Upper lobe of right lung (tissue), 1 donor: ENCODE results near the gene DOCK2. TPM values are rescaled to one million over a fixed set of nuclear protein-coding genes. Genes with fewer than 3 reads are reported as not detected.

Experiments
- ATAC-seq: fragments of 200-7000 bp; cut with Tn5 transposase; one replicate; pipeline ENCODE4 v1.9.1; 2020; ENCODE audit warnings: mild to moderate bottlenecking, moderate library complexity
- DNase-seq: peaks from one replicate; pipeline ENCODE4 v3.0.0-alpha.2; 2020
- H3K27ac ChIP-seq: fragments of 200-600 bp; one replicate; pipeline ENCODE4 v1.8.0; 2022
- H3K27me3 ChIP-seq: fragments of 200-600 bp; one replicate; pipeline ENCODE4 v1.8.0; 2022; ENCODE audit warnings: mild to moderate bottlenecking
- H3K36me3 ChIP-seq: fragments of 200-600 bp; one replicate; pipeline ENCODE4 v1.8.0; 2022
- H3K4me1 ChIP-seq: fragments of 200-600 bp; one replicate; pipeline ENCODE4 v1.8.0; 2022
- H3K4me3 ChIP-seq: fragments of 200-600 bp; one replicate; pipeline ENCODE4 v1.8.0; 2022; ENCODE audit warnings: mild to moderate bottlenecking
- H3K9me3 ChIP-seq: fragments of 200-600 bp; one replicate; pipeline ENCODE4 v1.8.0; 2022
- intact Hi-C: fragments of 100-400 bp; cut with DNase I; formaldehyde crosslinking; loops from one replicate; pipeline ENCODE4 v1.11.0; 2022
- long read RNA-seq: library from polyadenylated mRNA; unstranded; transcript quantifications from one replicate; pipeline ENCODE4 v2.0.0, GENCODE V29; 2021
- total RNA-seq: library from RNA; stranded (reverse); fragmentation: NEBNext Ultra II Directional; extraction: Animal tissue kit (Norgen Biotek cat#: 25700); gene quantifications from one replicate; pipeline ENCODE4 v1.2.1, GENCODE V29; 2021
- TF ChIP-seq, protein P1 (sequence below): fragments of 200-600 bp; IDR thresholded peaks from one replicate; pipeline ENCODE4 v1.8.0; 2022; ENCODE audit warnings: antibody characterized with exemption
- donor health status: DM: no; HTN: yes; CAD: no; lungs with severe emphysema.

The DOCK2 gene
- 65.4 TPM for total RNA-seq
- long read RNA-seq, full-length matches to known transcripts: 20 of 48 reads
- long read RNA-seq, partial matches to known transcripts: 10 of 48 reads
- long read RNA-seq, other reads (novel, unspliced or antisense): 18 of 48 reads

DNA sequence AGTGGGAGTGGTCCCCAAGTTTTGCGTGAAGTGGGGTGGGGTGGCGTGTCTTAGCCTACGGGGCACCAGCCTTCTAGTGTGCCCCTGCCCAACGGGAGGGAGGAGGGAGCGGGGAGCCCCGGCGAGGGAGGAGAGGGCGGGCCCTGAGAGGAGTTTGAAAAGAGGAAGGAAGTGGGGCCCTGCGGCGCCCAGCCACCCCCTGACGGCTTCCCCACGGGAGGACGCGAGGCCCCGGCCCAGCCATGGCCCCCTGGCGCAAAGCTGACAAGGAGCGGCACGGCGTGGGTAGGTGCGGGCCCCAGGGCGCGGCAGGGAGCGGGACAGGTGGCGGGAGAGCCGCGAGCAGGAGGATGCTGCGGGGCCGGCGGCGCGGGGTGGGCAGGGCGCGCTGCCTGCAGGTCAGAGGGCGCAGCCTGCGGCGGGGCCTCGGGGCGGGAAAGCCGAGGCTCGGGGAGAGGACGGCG lies at the start of gene DOCK2:
TSS of gene DOCK2 (plus strand) at position 191 of the 464 bp plus-strand sequence. CDS start at position 243, 52 bp downstream.
- DNase-seq (peak; percentile 87), ATAC-seq (peak; percentile 93)
- peaks cover 5% of the 10 kb centered on the region for H3K4me1 ChIP-seq
- H3K27ac ChIP-seq: peak within 1 kb of the TSS; percentile 77
- H3K9me3 ChIP-seq: no peaks in the 10 kb centered on the region
- intact Hi-C loops: no loop called here
- TF ChIP-seq, protein P1, sequence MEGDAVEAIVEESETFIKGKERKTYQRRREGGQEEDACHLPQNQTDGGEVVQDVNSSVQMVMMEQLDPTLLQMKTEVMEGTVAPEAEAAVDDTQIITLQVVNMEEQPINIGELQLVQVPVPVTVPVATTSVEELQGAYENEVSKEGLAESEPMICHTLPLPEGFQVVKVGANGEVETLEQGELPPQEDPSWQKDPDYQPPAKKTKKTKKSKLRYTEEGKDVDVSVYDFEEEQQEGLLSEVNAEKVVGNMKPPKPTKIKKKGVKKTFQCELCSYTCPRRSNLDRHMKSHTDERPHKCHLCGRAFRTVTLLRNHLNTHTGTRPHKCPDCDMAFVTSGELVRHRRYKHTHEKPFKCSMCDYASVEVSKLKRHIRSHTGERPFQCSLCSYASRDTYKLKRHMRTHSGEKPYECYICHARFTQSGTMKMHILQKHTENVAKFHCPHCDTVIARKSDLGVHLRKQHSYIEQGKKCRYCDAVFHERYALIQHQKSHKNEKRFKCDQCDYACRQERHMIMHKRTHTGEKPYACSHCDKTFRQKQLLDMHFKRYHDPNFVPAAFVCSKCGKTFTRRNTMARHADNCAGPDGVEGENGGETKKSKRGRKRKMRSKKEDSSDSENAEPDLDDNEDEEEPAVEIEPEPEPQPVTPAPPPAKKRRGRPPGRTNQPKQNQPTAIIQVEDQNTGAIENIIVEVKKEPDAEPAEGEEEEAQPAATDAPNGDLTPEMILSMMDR: no peak
- peak within 1 kb of the TSS; percentile 57 for H3K4me3 ChIP-seq
- no peaks in the 10 kb centered on the region for H3K36me3 ChIP-seq
- H3K27me3 ChIP-seq: peaks cover 3% of the 10 kb centered on the region

DNA sequence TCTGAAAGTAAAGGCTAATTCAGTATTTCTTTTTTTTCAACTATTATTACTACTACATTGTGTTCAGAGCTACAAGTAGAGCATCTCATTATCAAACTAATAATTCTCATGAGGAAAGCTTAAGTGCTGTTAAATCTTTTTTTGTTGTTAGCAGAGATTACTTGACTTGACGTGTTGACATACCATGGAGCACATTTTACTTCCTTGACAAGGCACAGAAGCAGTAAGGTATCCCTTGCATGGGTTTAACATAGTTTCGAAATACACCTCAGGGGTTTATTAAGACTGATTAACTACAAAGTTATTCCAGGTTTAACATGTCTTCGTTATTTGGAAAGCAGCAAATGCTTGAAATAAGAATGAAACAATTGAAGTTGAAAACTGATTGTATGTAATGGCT lies 46.5 kb upstream of the DOCK2 start:
- Histone ChIP-seq H3K9me3 (no peaks in the 10 kb centered on the region), H3K27me3 (no peaks in the 10 kb centered on the region), H3K4me1 (no peaks in the 10 kb centered on the region), H3K27ac (no peak overlapping the region), H3K4me3 (no peak overlapping the region), H3K36me3 (peaks cover 57% of the 10 kb centered on the region)
- intact Hi-C loops: no loop called here
- DNase-seq (no peak), ATAC-seq (no peak)
- TF ChIP-seq, protein P1: no peak

DNA sequence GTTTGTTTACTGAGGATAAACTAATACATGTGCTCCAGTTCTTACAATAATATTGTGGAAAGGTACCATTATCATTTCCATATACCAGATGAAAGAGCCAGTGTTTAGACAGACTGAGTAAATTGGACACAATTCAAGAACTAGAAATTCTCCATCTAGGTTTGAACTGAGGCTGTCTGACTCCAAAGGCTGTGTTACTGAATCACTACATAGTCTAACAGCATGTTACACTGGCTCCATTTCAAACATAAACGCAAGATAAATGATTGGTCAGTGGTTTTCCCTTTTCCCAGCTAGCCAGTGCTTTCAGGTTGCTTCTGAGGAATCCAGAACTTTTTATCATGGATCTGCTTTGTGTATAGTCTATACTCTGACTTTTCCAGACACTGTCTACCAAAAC lies 45.4 kb upstream of the DOCK2 start:
- intact Hi-C loops: no loop called here

DNA sequence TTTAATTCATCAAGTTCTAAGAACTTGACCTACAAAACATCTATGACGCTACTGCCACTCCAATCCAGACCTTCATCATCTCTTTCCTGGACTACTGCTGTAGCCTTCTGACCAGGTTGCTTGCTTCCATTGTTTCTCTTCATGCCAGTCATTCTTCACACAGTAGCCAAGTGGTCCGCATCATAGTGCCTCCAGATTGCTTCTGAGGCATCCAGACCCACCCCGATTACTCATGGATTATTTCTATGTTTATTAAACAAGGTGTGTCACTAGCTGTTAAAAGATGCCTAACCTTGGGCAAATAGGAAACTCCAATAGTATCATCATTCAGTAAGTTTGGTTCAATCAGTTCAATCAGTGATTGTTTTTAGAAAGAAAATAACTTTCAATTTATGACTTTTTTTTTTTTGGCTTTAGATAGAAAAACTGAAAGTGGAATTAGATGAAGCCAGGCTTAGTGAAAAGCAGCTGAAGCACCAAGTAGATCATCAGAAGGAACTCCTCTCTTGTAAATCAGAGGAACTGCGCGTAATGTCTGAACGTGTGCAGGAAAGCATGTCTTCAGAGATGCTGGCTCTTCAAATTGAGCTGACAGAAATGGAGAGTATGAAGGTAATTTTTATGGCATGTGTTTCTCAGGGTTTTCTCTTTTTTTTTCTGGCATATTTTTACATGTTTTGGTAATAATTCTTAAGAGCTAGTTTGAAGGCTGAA lies 44.0 kb upstream of the DOCK2 start:
- intact Hi-C loops: no loop called here
- Histone ChIP-seq H3K9me3 (no peaks in the 10 kb centered on the region), H3K4me3 (no peak overlapping the region), H3K4me1 (no peaks in the 10 kb centered on the region), H3K36me3 (peaks cover 73% of the 10 kb centered on the region), H3K27me3 (no peaks in the 10 kb centered on the region), H3K27ac (no peak overlapping the region)
- DNase-seq (no peak), ATAC-seq (no peak)
- TF ChIP-seq, protein P1: no peak

More for the DNA sequence above, 45.4 kb upstream of the DOCK2 start:
- no peak overlapping the region for H3K27ac ChIP-seq
- no peaks in the 10 kb centered on the region for H3K4me1 ChIP-seq
- peaks cover 67% of the 10 kb centered on the region for H3K36me3 ChIP-seq
- no peak for ATAC-seq
- H3K9me3 ChIP-seq: no peaks in the 10 kb centered on the region
- TF ChIP-seq, protein P1: no peak
- H3K27me3 ChIP-seq: no peaks in the 10 kb centered on the region
- H3K4me3 ChIP-seq: no peak overlapping the region
- DNase-seq: no peak

DNA sequence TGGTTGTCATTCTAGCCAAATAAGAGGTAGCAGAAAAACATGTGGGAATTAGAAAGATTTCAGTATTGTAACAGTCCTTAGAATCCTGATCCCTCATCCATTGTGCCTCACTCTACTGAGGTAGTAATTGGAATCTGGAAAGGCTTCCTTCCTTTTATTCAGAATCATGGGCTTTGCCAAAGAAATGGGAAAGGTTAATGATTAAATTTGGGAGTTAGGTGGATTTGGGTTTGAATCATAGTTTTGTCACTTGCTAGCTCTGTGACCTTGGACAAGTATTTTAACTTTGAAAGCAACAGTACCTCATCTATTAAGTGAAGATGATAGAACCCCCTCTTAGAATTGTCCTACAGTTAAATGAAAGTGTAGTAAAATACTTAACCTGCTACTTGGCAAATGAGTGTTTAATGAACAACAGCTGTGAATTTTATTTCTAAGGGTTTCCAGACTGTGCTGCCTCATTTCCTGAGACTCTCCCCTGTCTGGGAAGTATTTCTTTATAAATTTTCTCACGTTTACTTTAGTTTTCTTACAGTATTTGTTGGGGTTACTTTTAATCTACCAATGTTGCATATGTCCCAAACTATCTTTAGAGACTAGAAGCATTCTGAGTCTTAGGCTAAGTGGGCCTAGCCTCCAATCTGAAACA lies 41.8 kb upstream of the DOCK2 start:
- no peak for DNase-seq
- TF ChIP-seq, protein P1: no peak
- Histone ChIP-seq H3K4me3 (no peak overlapping the region), H3K9me3 (no peaks in the 10 kb centered on the region), H3K27me3 (no peaks in the 10 kb centered on the region), H3K36me3 (peaks cover 75% of the 10 kb centered on the region), H3K4me1 (no peaks in the 10 kb centered on the region), H3K27ac (no peak overlapping the region)
- ATAC-seq: no peak
- intact Hi-C loops: no loop called here
